Left cardiac atrium (tissue), 4 donors: ENCODE measurements around the gene EFHC2. TPM values are rescaled to one million over a fixed set of nuclear protein-coding genes. Genes with fewer than 3 reads are reported as not detected.
"Not testable (repeated sequence)": the region's sequence is repeated elsewhere in the genome, so short reads cannot be mapped to it uniquely, and the experiment has no call there.

ENCODE experiments used
- ATAC-seq, 2 donors: fragments of 200-7000 bp; cut with Tn5 transposase; one replicate each; pipeline ENCODE4 v1.9.1; 2020; ENCODE audit warnings: mild to moderate bottlenecking in 2 of 2, moderate library complexity in 2 of 2
- DNase-seq: peaks from one replicate; pipeline ENCODE4 v3.0.0-alpha.2; 2020
- intact Hi-C, 2 donors: fragments of 100-400 bp; cut with DNase I; formaldehyde crosslinking; loops; one replicate each; pipeline versions ENCODE4 v1.14.1 to v1.15.1; 2022 to 2023
- total RNA-seq, 2 donors: library from RNA; stranded (reverse); fragmentation: NEBNext Ultra II Directional; extraction: Animal tissue kit (Norgen Biotek cat#: 25700); gene quantifications; one replicate each; pipeline ENCODE4 v1.2.1, GENCODE V29; 2021
- donor health status: DM: no; HTN: yes; CAD: no.
- donor health status: DM: no; HTN: yes; CAD: no; lungs with severe emphysema.
- donor health status: DM: yes; HTN: yes; CAD: no.
- donor health status: Dilated cardiomyopathy.

EFHC2 gene
- total RNA-seq, 2 donors from 2014 or later, result 5.1 to 6.4 TPM

GRCh38 chrX:44240036-44240435 is 103.4 kb downstream of the EFHC2 start:
- no peak for DNase-seq
- no peak for ATAC-seq
- intact Hi-C loops, result loop anchor here in 1 of 2 donors (10.0 kb wide), 1 partner anchor 285 kb away; no protein-coding TSS in a partner anchor

- intact Hi-C loops, result no loop called here
- no peak for DNase-seq
- no peak for ATAC-seq
Observed at GRCh38 chrX:44239036-44239435, 104.4 kb downstream of the EFHC2 start.

- intact Hi-C loops, result no loop called here
- no peak for DNase-seq
- ATAC-seq, result no peak
Observed at GRCh38 chrX:44235534-44235933, 107.9 kb downstream of the EFHC2 start.

- DNase-seq, result no peak
- intact Hi-C loops, result no loop called here
- ATAC-seq, result no peak
Observed at GRCh38 chrX:44234541-44234940, 108.9 kb downstream of the EFHC2 start.

GRCh38 chrX:44234116-44234515 is 109.4 kb downstream of the EFHC2 start:
- ATAC-seq (no peak), DNase-seq (no peak)
- intact Hi-C loops, result no loop called here

GRCh38 chrX:44232081-44232480 is 111.4 kb downstream of the EFHC2 start:
- no peak for DNase-seq
- no peak for ATAC-seq
- intact Hi-C loops, result no loop called here

- intact Hi-C loops, result no loop called here
- ATAC-seq, result no peak
Observed at GRCh38 chrX:44228621-44229020, 114.9 kb downstream of the EFHC2 start.

GRCh38 chrX:44227991-44228390 is 115.5 kb downstream of the EFHC2 start:
- DNase-seq, result no peak
- no peak for ATAC-seq
- intact Hi-C loops, result no loop called here

More at GRCh38 chrX:44228621-44229020, 114.9 kb downstream of the EFHC2 start:
- no peak for DNase-seq

GRCh38 chrX:44225667-44226066 is 117.8 kb downstream of the EFHC2 start:
- intact Hi-C loops, result no loop called here
- ATAC-seq, result no peak

GRCh38 chrX:44224760-44225159 is 118.7 kb downstream of the EFHC2 start:
- intact Hi-C loops, result no loop called here
- no peak for ATAC-seq
- no peak for DNase-seq

More at GRCh38 chrX:44225667-44226066, 117.8 kb downstream of the EFHC2 start:
- DNase-seq, result no peak

- ATAC-seq (no peak), DNase-seq (no peak)
- intact Hi-C loops, result no loop called here
Observed at GRCh38 chrX:44223150-44223549, 120.3 kb downstream of the EFHC2 start.

GRCh38 chrX:44218465-44218864 is 125.0 kb downstream of the EFHC2 start:
- no peak for ATAC-seq
- intact Hi-C loops, result no loop called here
- no peak for DNase-seq

- DNase-seq (no peak), ATAC-seq (no peak)
- intact Hi-C loops, result no loop called here
Observed at GRCh38 chrX:44216171-44216570, 127.3 kb downstream of the EFHC2 start.

- no peak for ATAC-seq
- intact Hi-C loops, result no loop called here
Observed at GRCh38 chrX:44203791-44204190, 139.7 kb downstream of the EFHC2 start.

GRCh38 chrX:44202596-44202995 is 140.9 kb downstream of the EFHC2 start:
- DNase-seq (no peak), ATAC-seq (no peak)
- intact Hi-C loops, result no loop called here

More at GRCh38 chrX:44203791-44204190, 139.7 kb downstream of the EFHC2 start:
- DNase-seq, result no peak

- DNase-seq (no peak), ATAC-seq (no peak)
- intact Hi-C loops, result no loop called here
Observed at GRCh38 chrX:44189116-44189515, 154.4 kb downstream of the EFHC2 start.

- intact Hi-C loops, ATAC-seq, DNase-seq: not testable (repeated sequence)
Observed at GRCh38 chrX:44187915-44188314, 155.6 kb downstream of the EFHC2 start.

- ATAC-seq (no peak), DNase-seq (no peak)
- intact Hi-C loops, result no loop called here
Observed at GRCh38 chrX:44183329-44183728, 160.1 kb downstream of the EFHC2 start.

GRCh38 chrX:44178274-44179053 is 165.0 kb downstream of the EFHC2 start:
- intact Hi-C loops, result no loop called here
- ATAC-seq (no peak), DNase-seq (no peak)

GRCh38 chrX:44175455-44175854 is 168.0 kb downstream of the EFHC2 start:
- ATAC-seq (no peak), DNase-seq (no peak)
- intact Hi-C loops, result no loop called here

GRCh38 chrX:44174061-44174460 is 169.4 kb downstream of the EFHC2 start:
- intact Hi-C loops, result no loop called here
- ATAC-seq (no peak), DNase-seq (no peak)
